Kidney (tissue), 14 donors: Measurements from ENCODE around the gene APC2. TPM values are rescaled to one million over a fixed set of nuclear protein-coding genes. Genes with fewer than 3 reads are reported as not detected.

Experiments used
- DNase-seq, 5 donors: peaks; one replicate each; pipeline ENCODE4 v3.0.0-alpha.2; 2013 to 2020
- FAIRE-seq: peaks from 2 replicates; lab custom pipeline; 2012; peaks lifted over from hg19 to GRCh38; lab: Jason Lieb, UNC
- H3K27ac ChIP-seq, 2 donors: one replicate each; pipeline ENCODE4 v1.7.0; 2013; ENCODE audit warnings: low read depth in 2 of 2, low read length in 2 of 2, inconsistent platforms in 1 of 2
- H3K27me3 ChIP-seq: one replicate; pipeline ENCODE4 v1.7.1; 2013; ENCODE audit warnings: low read length, inconsistent platforms; ENCODE audit not compliant: control insufficient read depth, insufficient read depth
- H3K36me3 ChIP-seq, 3 donors: one replicate each; pipeline versions ENCODE4 v1.7.0 to v1.7.1; 2013; ENCODE audit warnings: low read length in 3 of 3, control low read depth in 1 of 3, inconsistent platforms in 1 of 3; ENCODE audit not compliant: insufficient read depth in 3 of 3, control insufficient read depth in 2 of 3
- H3K4me1 ChIP-seq, 3 donors: one replicate each; pipeline versions ENCODE4 v1.7.0 to v1.7.1; 2013; ENCODE audit warnings: low read length in 3 of 3, inconsistent platforms in 1 of 3, low read depth in 1 of 3; ENCODE audit not compliant: control insufficient read depth in 2 of 3, insufficient read depth in 2 of 3
- H3K4me3 ChIP-seq, 3 donors: one replicate each; pipeline versions ENCODE4 v1.7.0 to v1.8.1; 2013; ENCODE audit warnings: low read length in 3 of 3, control low read depth in 1 of 3, inconsistent platforms in 1 of 3
- H3K9ac ChIP-seq, 3 donors: one replicate each; pipeline versions ENCODE4 v1.7.0 to v1.7.1; 2013; ENCODE audit warnings: low read length in 3 of 3, control low read depth in 1 of 3, inconsistent platforms in 1 of 3
- H3K9me3 ChIP-seq, 3 donors: one replicate each; pipeline versions ENCODE4 v1.7.0 to v1.7.1; 2013; ENCODE audit warnings: low read length in 3 of 3, control low read depth in 1 of 3, inconsistent platforms in 1 of 3; ENCODE audit not compliant: control insufficient read depth in 2 of 3, insufficient read depth in 1 of 3
- intact Hi-C: fragments of 100-400 bp; cut with DNase I; formaldehyde crosslinking; loops from one replicate; pipeline ENCODE4 v1.11.1; 2022
- polyA plus RNA-seq: library from polyadenylated mRNA; stranded (reverse); fragments of 350-450 nt; fragmentation: Illumina TruSeq; extraction: RNeasy Lipid Tissue Mini Kit (QIAGEN cat#74804); gene quantifications from one replicate; pipeline ENCODE4 v1.2.3, GENCODE V29; 2014; ENCODE audit warnings: low read depth, low replicate concordance; ENCODE audit not compliant: insufficient read depth
- total RNA-seq: library from RNA; stranded (reverse); fragmentation: NEBNext Ultra II Directional; extraction: Animal tissue kit (Norgen Biotek cat#: 25700); gene quantifications from one replicate; pipeline ENCODE4 v1.2.1, GENCODE V29; 2021
- TF ChIP-seq, protein P1 (sequence below): IDR thresholded peaks from 3 replicates; pipeline ENCODE4 v1.5.1; 2012; ENCODE audit warnings: mild to moderate bottlenecking, moderate library complexity, borderline replicate concordance; ENCODE audit not compliant: insufficient read depth; ENCODE audit errors: extremely low read depth
- donor health status: control.
- donor health status: control.
- donor health status: control.
- donor health status: control.
- donor health status: control.
- donor health status: DM: yes; HTN: yes; CAD: no.
- donor health status: Normal renal cell carcinoma (clear cell type).

Gene APC2
- total and polyA plus RNA-seq, 2 donors from 2014 or later, result 0.25 TPM; not detected in 1

DNA sequence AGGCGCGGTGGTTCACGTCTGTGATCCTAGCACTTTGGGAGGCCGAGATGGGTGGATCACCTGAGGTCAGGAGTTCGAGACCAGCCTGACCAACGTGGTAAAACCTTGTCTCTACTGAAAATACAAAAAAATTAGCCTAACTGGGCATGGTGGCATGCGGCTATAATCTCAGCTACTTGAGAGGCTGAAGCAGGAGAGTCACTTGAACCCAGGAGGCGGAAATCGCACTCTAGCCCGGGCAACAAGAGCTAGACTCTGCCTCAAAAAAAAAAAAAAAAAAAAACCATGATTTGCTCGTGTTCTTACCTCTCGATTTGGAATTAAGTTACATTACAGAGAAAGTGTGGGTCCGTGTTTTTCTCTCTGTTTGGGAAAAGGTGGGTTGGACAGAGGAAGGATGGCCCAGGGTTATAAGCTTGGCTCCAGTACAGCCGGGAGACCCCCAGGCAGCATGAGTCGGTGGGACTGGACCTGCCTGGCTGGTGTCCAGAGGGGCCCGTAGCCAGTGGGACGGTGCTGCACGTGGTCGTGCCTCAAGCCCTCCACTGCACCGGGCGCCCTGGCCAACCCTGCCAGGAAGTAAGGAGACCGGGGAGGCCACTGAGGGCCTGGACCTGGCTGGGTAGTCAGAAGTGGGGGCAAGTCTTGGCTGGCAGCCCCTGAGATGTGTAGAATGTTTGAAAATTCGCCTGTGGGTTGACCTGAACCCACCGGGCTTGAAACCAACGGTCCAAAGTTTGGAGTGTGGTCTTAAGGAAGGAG is 8.1 kb upstream of the APC2 start:
- peaks cover 0 to 17% (median 3%) of the 10 kb centered on the region in 3 donors for H3K4me1 ChIP-seq
- no peaks in the 10 kb centered on the region for H3K27me3 ChIP-seq
- no peak overlapping the region for H3K9ac ChIP-seq
- no peak overlapping the region for H3K27ac ChIP-seq
- no peak for DNase-seq
- intact Hi-C loops, result no loop called here
- no peaks in the 10 kb centered on the region for H3K9me3 ChIP-seq
- H3K36me3 ChIP-seq, result peaks cover 2 to 17% (median 11%) of the 10 kb centered on the region in 3 donors
- FAIRE-seq, result no peak
- TF ChIP-seq, protein P1, sequence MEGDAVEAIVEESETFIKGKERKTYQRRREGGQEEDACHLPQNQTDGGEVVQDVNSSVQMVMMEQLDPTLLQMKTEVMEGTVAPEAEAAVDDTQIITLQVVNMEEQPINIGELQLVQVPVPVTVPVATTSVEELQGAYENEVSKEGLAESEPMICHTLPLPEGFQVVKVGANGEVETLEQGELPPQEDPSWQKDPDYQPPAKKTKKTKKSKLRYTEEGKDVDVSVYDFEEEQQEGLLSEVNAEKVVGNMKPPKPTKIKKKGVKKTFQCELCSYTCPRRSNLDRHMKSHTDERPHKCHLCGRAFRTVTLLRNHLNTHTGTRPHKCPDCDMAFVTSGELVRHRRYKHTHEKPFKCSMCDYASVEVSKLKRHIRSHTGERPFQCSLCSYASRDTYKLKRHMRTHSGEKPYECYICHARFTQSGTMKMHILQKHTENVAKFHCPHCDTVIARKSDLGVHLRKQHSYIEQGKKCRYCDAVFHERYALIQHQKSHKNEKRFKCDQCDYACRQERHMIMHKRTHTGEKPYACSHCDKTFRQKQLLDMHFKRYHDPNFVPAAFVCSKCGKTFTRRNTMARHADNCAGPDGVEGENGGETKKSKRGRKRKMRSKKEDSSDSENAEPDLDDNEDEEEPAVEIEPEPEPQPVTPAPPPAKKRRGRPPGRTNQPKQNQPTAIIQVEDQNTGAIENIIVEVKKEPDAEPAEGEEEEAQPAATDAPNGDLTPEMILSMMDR, result no peak
- no peak overlapping the region for H3K4me3 ChIP-seq

GRCh38 chr19:1445185-1445931 is 4.6 kb upstream of the APC2 start:
- TF ChIP-seq, protein P1, result peak; percentile 87
- peaks cover 9% of the 10 kb centered on the region for H3K27me3 ChIP-seq
- H3K27ac ChIP-seq, result no peak overlapping the region
- H3K4me3 ChIP-seq, result no peak overlapping the region
- DNase-seq (peak; percentile 70 to 86 (median 83)), FAIRE-seq (no peak)
- intact Hi-C loops, result no loop called here
- H3K4me1 ChIP-seq, result peaks cover 0 to 8% (median 0%) of the 10 kb centered on the region in 3 donors
- no peaks in the 10 kb centered on the region for H3K9me3 ChIP-seq
- H3K36me3 ChIP-seq, result peaks cover 2 to 15% (median 11%) of the 10 kb centered on the region in 3 donors
- H3K9ac ChIP-seq, result no peak overlapping the region

DNA sequence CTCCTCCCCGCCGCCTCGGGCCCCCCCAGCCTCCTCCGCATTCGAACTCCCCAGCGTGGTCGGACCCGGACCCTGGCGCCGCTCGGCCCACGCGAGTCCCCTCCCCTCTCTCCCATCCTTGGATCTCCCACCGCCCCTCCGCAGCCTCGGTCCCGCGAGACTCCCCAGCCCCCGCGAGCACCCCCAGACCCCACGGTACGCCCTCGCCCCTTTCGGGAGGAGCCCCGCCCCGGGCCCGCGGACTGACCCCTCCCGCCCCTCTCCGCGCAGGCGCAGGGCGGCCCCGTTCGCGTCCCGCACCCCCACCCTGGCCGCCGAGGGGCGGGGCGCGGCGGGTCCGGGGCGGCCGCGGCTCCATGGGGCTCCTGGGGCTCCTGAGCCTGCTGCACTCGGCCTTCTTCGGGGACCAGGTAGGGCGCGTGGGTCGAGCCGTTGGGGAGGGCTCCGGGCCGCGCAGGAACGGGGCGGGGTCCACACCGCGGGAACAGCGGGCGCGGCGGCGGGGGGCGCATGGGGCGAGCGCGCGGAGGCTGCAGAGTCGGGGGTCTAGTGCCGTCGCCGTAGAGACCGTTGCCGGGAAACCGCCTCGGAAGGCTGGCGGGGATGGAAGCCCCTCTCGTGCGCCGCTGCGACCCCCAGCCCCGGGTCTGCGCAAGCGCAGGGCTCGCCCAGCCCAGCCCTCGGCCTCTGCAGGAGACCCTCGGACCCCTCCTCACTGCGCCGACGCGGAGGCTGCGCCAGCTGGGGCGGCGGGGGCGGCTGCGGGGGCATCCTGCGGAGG is 3.8 kb upstream of the APC2 start:
- FAIRE-seq (no peak), DNase-seq (peak in 3 of 5 donors; percentile 60 to 81 (median 74))
- H3K27me3 ChIP-seq, result peaks cover 17% of the 10 kb centered on the region
- no peak overlapping the region for H3K27ac ChIP-seq
- H3K4me3 ChIP-seq, result no peak overlapping the region
- TF ChIP-seq, protein P1, result no peak
- H3K4me1 ChIP-seq, result peaks cover 0 to 6% (median 0%) of the 10 kb centered on the region in 3 donors
- no peak overlapping the region for H3K9ac ChIP-seq
- no peaks in the 10 kb centered on the region for H3K9me3 ChIP-seq
- intact Hi-C loops, result no loop called here
- peaks cover 0 to 7% (median 5%) of the 10 kb centered on the region in 3 donors for H3K36me3 ChIP-seq
